ENCODE data around the gene SAMMSON.

DNA sequence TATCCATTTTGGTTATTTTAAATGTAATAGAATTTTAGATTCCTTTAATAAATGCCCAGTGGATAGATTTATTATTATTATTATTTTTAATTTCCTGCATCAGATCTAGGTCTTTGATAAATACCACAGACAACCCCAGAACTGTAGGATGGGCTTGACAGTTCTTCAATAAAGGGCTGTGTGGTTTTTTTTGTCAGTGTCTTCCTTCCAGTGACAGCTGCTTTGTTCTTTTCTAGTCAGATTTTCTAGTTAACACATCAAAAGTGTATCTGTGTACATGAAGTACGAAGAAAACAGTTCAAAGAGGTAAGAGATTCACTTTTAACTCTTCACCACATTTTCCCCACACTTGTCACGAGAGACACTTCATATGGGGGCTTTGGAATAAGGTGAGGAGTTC, 120.3 kb downstream of the SAMMSON start:
- TF ChIP-seq CTCF (IDR thresholded peaks at IDR 0.05) (no peak), POLR2AphosphoS5 (IDR thresholded peaks at IDR 0.05; ENCODE audit: low read depth, low read length) (no peak)
- TF ChIP-seq, protein P1, sequence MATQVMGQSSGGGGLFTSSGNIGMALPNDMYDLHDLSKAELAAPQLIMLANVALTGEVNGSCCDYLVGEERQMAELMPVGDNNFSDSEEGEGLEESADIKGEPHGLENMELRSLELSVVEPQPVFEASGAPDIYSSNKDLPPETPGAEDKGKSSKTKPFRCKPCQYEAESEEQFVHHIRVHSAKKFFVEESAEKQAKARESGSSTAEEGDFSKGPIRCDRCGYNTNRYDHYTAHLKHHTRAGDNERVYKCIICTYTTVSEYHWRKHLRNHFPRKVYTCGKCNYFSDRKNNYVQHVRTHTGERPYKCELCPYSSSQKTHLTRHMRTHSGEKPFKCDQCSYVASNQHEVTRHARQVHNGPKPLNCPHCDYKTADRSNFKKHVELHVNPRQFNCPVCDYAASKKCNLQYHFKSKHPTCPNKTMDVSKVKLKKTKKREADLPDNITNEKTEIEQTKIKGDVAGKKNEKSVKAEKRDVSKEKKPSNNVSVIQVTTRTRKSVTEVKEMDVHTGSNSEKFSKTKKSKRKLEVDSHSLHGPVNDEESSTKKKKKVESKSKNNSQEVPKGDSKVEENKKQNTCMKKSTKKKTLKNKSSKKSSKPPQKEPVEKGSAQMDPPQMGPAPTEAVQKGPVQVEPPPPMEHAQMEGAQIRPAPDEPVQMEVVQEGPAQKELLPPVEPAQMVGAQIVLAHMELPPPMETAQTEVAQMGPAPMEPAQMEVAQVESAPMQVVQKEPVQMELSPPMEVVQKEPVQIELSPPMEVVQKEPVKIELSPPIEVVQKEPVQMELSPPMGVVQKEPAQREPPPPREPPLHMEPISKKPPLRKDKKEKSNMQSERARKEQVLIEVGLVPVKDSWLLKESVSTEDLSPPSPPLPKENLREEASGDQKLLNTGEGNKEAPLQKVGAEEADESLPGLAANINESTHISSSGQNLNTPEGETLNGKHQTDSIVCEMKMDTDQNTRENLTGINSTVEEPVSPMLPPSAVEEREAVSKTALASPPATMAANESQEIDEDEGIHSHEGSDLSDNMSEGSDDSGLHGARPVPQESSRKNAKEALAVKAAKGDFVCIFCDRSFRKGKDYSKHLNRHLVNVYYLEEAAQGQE (IDR thresholded peaks at IDR 0.05; ENCODE audit: insufficient read depth in 1 of 2, low read depth in 2 of 2, low read length in 1 of 2) = no peak
